Measurements from ENCODE around the gene CHTOP.
A peak's percentile ranks its signal among the peaks of the same experiment; 100 is the strongest.

CHTOP gene

DNA sequence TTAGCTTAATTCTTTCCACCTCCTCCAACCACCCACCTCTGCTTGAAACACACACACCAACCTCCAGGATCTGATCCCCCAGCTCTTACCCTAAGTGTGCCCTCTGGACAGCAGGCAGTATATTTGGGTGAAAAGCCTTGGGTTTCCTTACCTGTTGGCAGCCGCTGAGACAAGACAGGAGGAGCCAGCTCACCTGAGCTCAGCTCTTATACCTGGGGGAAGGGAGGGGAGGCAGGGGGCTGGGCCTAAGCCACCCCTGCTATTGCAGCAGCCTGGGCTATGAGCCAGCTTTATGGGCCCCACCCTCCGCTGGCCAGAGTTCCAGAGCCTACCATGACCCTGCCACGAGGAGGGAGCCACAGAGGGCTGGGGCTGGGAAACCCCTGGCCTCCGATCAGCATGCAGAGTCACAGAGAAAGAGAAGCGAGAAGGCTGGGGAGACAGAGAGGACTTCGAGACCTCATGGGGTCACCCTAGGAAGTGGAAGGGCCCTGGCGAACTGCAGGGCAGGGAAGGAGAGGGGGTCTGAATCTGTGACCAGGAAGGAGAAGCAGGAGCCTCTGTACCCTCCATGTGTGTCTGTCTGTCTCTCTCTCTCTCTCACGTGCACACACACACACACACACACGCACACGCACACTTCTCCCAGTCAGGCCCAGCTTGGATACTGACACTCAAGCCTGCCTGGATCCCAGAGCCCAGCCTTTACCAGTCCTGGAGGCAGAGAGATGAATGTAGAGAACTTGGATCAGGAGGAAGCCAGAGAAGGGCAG, 17.5 kb upstream of the CHTOP start, which contains the start of gene S100A14:
Gene S100A14 (minus strand): TSS at position 182 of the 773 bp plus-strand sequence. CDS start 467 bp downstream, outside the sequence.
- DNase-seq (ENCODE audit: low spot score) = no peak
- in situ Hi-C loops (cut with MboI; ENCODE audit: low pct_unique_long_range_greater_than_20kb, low sequenced_read_pairs, unreplicated experiment) = no loop called here
- TF ChIP-seq, protein P1, sequence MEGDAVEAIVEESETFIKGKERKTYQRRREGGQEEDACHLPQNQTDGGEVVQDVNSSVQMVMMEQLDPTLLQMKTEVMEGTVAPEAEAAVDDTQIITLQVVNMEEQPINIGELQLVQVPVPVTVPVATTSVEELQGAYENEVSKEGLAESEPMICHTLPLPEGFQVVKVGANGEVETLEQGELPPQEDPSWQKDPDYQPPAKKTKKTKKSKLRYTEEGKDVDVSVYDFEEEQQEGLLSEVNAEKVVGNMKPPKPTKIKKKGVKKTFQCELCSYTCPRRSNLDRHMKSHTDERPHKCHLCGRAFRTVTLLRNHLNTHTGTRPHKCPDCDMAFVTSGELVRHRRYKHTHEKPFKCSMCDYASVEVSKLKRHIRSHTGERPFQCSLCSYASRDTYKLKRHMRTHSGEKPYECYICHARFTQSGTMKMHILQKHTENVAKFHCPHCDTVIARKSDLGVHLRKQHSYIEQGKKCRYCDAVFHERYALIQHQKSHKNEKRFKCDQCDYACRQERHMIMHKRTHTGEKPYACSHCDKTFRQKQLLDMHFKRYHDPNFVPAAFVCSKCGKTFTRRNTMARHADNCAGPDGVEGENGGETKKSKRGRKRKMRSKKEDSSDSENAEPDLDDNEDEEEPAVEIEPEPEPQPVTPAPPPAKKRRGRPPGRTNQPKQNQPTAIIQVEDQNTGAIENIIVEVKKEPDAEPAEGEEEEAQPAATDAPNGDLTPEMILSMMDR (IDR thresholded peaks at IDR 0.05; ENCODE audit: extremely low read depth, insufficient read depth, missing control alignments) = no peak

- in situ Hi-C loops (cut with MboI; ENCODE audit: low pct_unique_long_range_greater_than_20kb, low sequenced_read_pairs, unreplicated experiment) = no loop called here
Observed at GRCh38 chr1:153616917-153617311, 17.0 kb upstream of the CHTOP start.

DNA sequence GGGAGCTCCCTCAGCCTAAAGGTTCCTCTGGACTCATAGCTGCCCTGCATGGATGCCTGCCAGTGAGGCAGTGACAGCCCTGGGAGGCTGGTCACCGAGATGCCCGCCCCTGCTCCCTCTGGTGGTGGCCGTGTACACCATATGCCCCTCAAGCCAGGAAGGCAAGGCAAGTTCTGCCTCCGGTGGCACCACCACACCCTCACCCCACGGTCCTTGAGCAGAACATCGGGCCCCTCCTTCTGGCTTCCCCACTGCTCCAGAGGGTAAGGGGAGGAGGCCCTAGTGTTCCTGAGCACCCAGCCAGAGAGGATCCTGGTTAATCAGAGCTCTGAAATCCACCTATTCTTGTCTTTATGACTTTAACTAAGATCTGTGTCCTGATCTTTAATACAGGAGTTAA, 16.2 kb upstream of the CHTOP start:
- DNase-seq (ENCODE audit: low spot score) = peak; percentile 60
- TF ChIP-seq, protein P1 (IDR thresholded peaks at IDR 0.05; ENCODE audit: extremely low read depth, insufficient read depth, missing control alignments) = peak; percentile 62
- in situ Hi-C loops (cut with MboI; ENCODE audit: low pct_unique_long_range_greater_than_20kb, low sequenced_read_pairs, unreplicated experiment) = no loop called here

More at GRCh38 chr1:153616917-153617311, 17.0 kb upstream of the CHTOP start:
- no peak for DNase-seq (ENCODE audit: low spot score)
- TF ChIP-seq, protein P1 (IDR thresholded peaks at IDR 0.05; ENCODE audit: extremely low read depth, insufficient read depth, missing control alignments) = no peak

- in situ Hi-C loops (cut with MboI; ENCODE audit: low pct_unique_long_range_greater_than_20kb, low sequenced_read_pairs, unreplicated experiment) = no loop called here
- TF ChIP-seq, protein P1 (IDR thresholded peaks at IDR 0.05; ENCODE audit: extremely low read depth, insufficient read depth, missing control alignments) = no peak
- no peak for DNase-seq (ENCODE audit: low spot score)
Observed at GRCh38 chr1:153619171-153619570, 14.7 kb upstream of the CHTOP start.

GRCh38 chr1:153623101-153623500, 10.8 kb upstream of the CHTOP start:
- no peak for DNase-seq (ENCODE audit: low spot score)
- in situ Hi-C loops (cut with MboI; ENCODE audit: low pct_unique_long_range_greater_than_20kb, low sequenced_read_pairs, unreplicated experiment) = no loop called here
- TF ChIP-seq, protein P1 (IDR thresholded peaks at IDR 0.05; ENCODE audit: extremely low read depth, insufficient read depth, missing control alignments) = no peak

- TF ChIP-seq, protein P1 (IDR thresholded peaks at IDR 0.05; ENCODE audit: extremely low read depth, insufficient read depth, missing control alignments) = no peak
- in situ Hi-C loops (cut with MboI; ENCODE audit: low pct_unique_long_range_greater_than_20kb, low sequenced_read_pairs, unreplicated experiment) = no loop called here
- no peak for DNase-seq (ENCODE audit: low spot score)
Observed at GRCh38 chr1:153624965-153625611, 8.8 kb upstream of the CHTOP start.
